Vagina (tissue), 2 donors: ENCODE results near the gene P2RY12.

Experiments
- CTCF ChIP-seq, 3 experiments: fragments of 450-650 bp in 2 of 3; fragments of 200-600 bp in 1 of 3; sonication (generic) in 1 of 3; IDR thresholded peaks; one replicate each; pipeline ENCODE4 v1.5.1; 2017 to 2019; ENCODE audit warnings: antibody characterized with exemption in 3 of 3, mild to moderate bottlenecking in 2 of 3, moderate library complexity in 2 of 3
- POLR2A ChIP-seq, 2 donors: fragments of 450-650 bp; IDR thresholded peaks; one replicate each; pipeline ENCODE4 v1.6.1; 2017; ENCODE audit warnings: antibody characterized with exemption in 2 of 2, mild to moderate bottlenecking in 2 of 2, moderate library complexity in 2 of 2

- no peak for TF ChIP-seq POLR2A (IDR thresholded peaks at IDR 0.05)
- TF ChIP-seq CTCF (IDR thresholded peaks at IDR 0.05), result no peak
These were observed 30.7 kb upstream of the P2RY12 start for GRCh38 chr3:151415289-151415688.
